Measurements from ENCODE around the gene CLEC2D. TPM values are rescaled to one million over a fixed set of nuclear protein-coding genes. Genes with fewer than 3 reads are reported as not detected.

Gene CLEC2D
- total RNA-seq, 4 donors from 2014 or later = 3.4 to 7.5 (median 3.8) TPM

DNA sequence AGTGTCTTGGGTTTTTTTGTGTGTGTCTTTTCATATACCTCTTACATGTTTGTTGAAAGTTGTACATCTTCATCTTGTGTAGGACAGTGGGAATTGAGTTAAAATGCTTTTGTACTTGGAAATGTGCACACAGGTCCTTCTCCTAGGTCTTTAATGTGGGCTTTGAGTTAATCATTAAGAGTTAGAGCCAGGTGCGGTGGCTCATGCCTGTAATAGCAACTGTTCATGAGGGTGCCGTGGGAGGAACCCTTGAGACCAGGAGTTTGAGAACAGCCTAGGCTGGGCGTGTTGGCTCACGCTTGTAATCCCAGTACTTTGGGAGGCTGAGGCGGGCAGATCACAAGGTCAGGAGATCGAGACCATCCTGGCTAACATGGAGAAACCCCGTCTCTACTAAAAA lies 49.5 kb downstream of the CLEC2D start:
- H3K4me3 ChIP-seq = no peak overlapping the region
- no peak for DNase-seq (ENCODE audit: extremely low spot score)
- intact Hi-C loops (cut with DNase I) = no loop called here
- WGBS = 97% methylated on average over 7 of the region's 7 CpGs
- H3K4me1 ChIP-seq = peaks cover 0 to 12% (median 3%) of the 10 kb centered on the region in 4 donors
- no peaks in the 10 kb centered on the region for H3K36me3 ChIP-seq
- TF ChIP-seq EP300 (IDR thresholded peaks at IDR 0.05) (no peak), POLR2AphosphoS5 (IDR thresholded peaks at IDR 0.05) (no peak), POLR2A (IDR thresholded peaks at IDR 0.05; ENCODE audit: low read depth) (no peak)
- TF ChIP-seq, protein P1, sequence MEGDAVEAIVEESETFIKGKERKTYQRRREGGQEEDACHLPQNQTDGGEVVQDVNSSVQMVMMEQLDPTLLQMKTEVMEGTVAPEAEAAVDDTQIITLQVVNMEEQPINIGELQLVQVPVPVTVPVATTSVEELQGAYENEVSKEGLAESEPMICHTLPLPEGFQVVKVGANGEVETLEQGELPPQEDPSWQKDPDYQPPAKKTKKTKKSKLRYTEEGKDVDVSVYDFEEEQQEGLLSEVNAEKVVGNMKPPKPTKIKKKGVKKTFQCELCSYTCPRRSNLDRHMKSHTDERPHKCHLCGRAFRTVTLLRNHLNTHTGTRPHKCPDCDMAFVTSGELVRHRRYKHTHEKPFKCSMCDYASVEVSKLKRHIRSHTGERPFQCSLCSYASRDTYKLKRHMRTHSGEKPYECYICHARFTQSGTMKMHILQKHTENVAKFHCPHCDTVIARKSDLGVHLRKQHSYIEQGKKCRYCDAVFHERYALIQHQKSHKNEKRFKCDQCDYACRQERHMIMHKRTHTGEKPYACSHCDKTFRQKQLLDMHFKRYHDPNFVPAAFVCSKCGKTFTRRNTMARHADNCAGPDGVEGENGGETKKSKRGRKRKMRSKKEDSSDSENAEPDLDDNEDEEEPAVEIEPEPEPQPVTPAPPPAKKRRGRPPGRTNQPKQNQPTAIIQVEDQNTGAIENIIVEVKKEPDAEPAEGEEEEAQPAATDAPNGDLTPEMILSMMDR (IDR thresholded peaks at IDR 0.05) = no peak
- no peaks in the 10 kb centered on the region for H3K9me3 ChIP-seq
- H3K27me3 ChIP-seq = no peaks in the 10 kb centered on the region
- H3K27ac ChIP-seq (replicated peaks in 1 of 4) = no peak overlapping the region

DNA sequence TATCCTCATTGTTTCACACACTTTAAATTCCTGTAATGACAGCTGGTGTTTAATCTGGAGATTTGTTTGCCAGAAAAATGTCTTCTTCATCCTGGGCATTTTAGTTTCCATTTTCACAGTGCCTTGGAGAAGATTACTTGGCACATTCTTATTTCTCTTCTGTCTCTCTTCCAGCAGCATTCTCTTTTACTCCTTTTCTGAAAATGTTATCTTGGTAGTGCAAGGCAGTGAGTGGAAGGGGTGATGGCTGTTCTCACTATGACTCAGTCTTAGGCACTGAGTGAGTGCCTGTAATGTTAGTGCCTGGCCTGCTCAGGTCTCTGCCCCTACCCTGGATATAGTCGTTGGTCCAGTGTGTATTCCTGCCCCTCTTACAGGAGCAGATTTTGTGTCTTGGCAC lies 50.3 kb downstream of the CLEC2D start:
- DNase-seq (ENCODE audit: extremely low spot score) = no peak
- H3K27ac ChIP-seq (replicated peaks in 1 of 4) = no peak overlapping the region
- 46% methylated on average over 1 of the region's 1 CpG for WGBS
- H3K36me3 ChIP-seq = no peaks in the 10 kb centered on the region
- H3K27me3 ChIP-seq = no peaks in the 10 kb centered on the region
- TF ChIP-seq EP300 (IDR thresholded peaks at IDR 0.05) = no peak
- TF ChIP-seq, protein P1 (IDR thresholded peaks at IDR 0.05) = no peak
- TF ChIP-seq POLR2A (IDR thresholded peaks at IDR 0.05; ENCODE audit: low read depth) = no peak
- no peak for TF ChIP-seq POLR2AphosphoS5 (IDR thresholded peaks at IDR 0.05)
- no peaks in the 10 kb centered on the region for H3K9me3 ChIP-seq
- no peak overlapping the region for H3K4me3 ChIP-seq
- intact Hi-C loops (cut with DNase I) = no loop called here
- H3K4me1 ChIP-seq = peaks cover 0 to 12% (median 3%) of the 10 kb centered on the region in 4 donors

DNA sequence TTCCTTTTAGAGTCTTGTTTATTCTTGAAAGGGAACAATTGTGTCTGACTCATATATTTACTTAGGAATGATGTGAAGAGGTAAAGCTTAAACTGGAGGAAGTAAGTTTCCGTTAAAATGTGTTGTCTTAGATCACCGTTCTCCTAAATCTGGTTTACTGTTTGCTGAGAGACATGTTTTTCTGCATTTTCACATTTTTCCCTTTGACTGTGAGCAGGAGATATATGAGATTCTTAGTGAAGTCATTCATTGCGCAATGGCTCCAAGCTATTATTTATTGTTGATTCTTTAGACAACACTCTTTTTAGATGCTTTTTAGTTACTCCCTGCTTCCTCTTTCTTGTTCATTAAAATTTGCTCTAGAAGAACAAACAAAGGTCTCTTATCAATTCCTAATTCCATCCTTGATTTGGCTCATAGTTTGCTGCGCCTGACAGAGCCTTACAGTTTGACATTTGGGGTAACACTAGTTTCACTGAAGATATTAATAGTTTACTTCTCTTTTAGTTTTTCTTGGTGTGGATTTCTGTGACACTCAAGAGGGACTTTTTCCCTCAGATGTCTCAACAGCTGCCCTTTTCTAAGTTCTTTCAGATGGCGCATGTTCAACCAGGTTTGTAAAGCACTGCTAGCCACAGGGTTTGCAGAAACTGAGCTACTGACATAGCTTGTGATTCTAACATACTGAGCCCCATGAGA lies 52.0 kb downstream of the CLEC2D start:
- TF ChIP-seq EP300 (IDR thresholded peaks at IDR 0.05) (no peak), POLR2AphosphoS5 (IDR thresholded peaks at IDR 0.05) (no peak), POLR2A (IDR thresholded peaks at IDR 0.05; ENCODE audit: low read depth) (no peak)
- TF ChIP-seq, protein P1 (IDR thresholded peaks at IDR 0.05) = no peak
- no peaks in the 10 kb centered on the region for H3K27me3 ChIP-seq
- 67% methylated on average over 5 of the region's 5 CpGs for WGBS
- no peak for DNase-seq (ENCODE audit: extremely low spot score)
- intact Hi-C loops (cut with DNase I) = no loop called here
- peaks cover 0 to 12% (median 3%) of the 10 kb centered on the region in 4 donors for H3K4me1 ChIP-seq
- no peak overlapping the region for H3K4me3 ChIP-seq
- no peak overlapping the region for H3K27ac ChIP-seq (replicated peaks in 1 of 4)
- no peaks in the 10 kb centered on the region for H3K9me3 ChIP-seq
- H3K36me3 ChIP-seq = no peaks in the 10 kb centered on the region

DNA sequence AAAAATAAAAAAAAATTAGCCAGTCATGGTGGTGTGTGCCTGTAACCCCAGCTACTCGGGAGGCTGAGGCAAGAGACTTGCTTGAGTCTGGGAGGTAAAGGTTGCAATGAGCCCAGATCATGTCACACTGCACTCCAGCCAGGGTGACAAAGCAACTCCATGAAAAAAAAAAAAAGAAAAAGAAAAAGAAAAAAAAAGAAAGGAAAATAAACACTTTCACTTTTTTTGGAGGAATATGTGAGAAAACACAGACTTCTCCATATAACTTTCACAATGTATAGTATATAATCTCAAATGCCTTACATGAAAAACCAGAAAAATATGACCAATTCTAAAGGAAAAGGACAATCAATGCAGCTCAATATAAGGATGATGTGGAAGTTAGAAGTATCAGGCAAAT lies 54.5 kb downstream of the CLEC2D start:
- Histone ChIP-seq H3K4me1 (peaks cover 0 to 12% (median 3%) of the 10 kb centered on the region in 4 donors), H3K4me3 (no peak overlapping the region), H3K27me3 (no peaks in the 10 kb centered on the region), H3K9me3 (no peaks in the 10 kb centered on the region), H3K27ac (replicated peaks in 1 of 4) (no peak overlapping the region), H3K36me3 (no peaks in the 10 kb centered on the region)
- intact Hi-C loops (cut with DNase I) = no loop called here
- TF ChIP-seq POLR2A (IDR thresholded peaks at IDR 0.05; ENCODE audit: low read depth) (no peak), EP300 (IDR thresholded peaks at IDR 0.05) (no peak)
- TF ChIP-seq, protein P1 (IDR thresholded peaks at IDR 0.05) = no peak
- WGBS = 87% methylated on average over 1 of the region's 1 CpG
- DNase-seq (ENCODE audit: extremely low spot score) = no peak

All from esophagus muscularis mucosa (tissue), 4 donors.